ENCODE results near the gene MICU1.
"Not testable (repeated sequence)": the region's sequence is repeated elsewhere in the genome, so short reads cannot be mapped to it uniquely, and the experiment has no call there.

MICU1 gene

GRCh38 chr10:72356987-72357386 is 268.9 kb downstream of the MICU1 start:
- DNase-seq (ENCODE audit: low spot score in 2 of 2): no peak
- H3K4me1 Mint-ChIP-seq: peaks cover 25% of the 10 kb centered on the region
- H3K9me3 Mint-ChIP-seq: no peaks in the 10 kb centered on the region
- no peak overlapping the region for H3K27ac Mint-ChIP-seq
- no peak for ATAC-seq
- H3K36me3 Mint-ChIP-seq: peaks cover 16% of the 10 kb centered on the region
- H3K4me3 Mint-ChIP-seq: no peak overlapping the region

GRCh38 chr10:72356115-72356514 is 269.8 kb downstream of the MICU1 start:
- DNase-seq (ENCODE audit: low spot score in 2 of 2) (no peak), ATAC-seq (no peak)
- H3K4me1 Mint-ChIP-seq: peaks cover 34% of the 10 kb centered on the region
- H3K36me3 Mint-ChIP-seq: peaks cover 16% of the 10 kb centered on the region
- H3K9me3 Mint-ChIP-seq: no peaks in the 10 kb centered on the region
- no peak overlapping the region for H3K27ac Mint-ChIP-seq
- H3K4me3 Mint-ChIP-seq: no peak overlapping the region

- H3K4me3 Mint-ChIP-seq: peak overlapping the region; percentile 91
- ATAC-seq (no peak), DNase-seq (ENCODE audit: low spot score in 2 of 2) (no peak)
- H3K36me3 Mint-ChIP-seq: peaks cover 24% of the 10 kb centered on the region
- H3K9me3 Mint-ChIP-seq: no peaks in the 10 kb centered on the region
- H3K4me1 Mint-ChIP-seq: peaks cover 43% of the 10 kb centered on the region
- H3K27ac Mint-ChIP-seq: peak overlapping the region; percentile 95
Observed at GRCh38 chr10:72355214-72355555, 270.7 kb downstream of the MICU1 start.

GRCh38 chr10:72354356-72355213 is 271.3 kb downstream of the MICU1 start, which contains the start of gene DNAJB12:
TSS of gene DNAJB12 (minus strand) at chr10:72354919. CDS start at chr10:72354897, 22 bp downstream.
- Mint-ChIP-seq H3K27ac (peak within 1 kb of the TSS; percentile 95), H3K4me3 (peak within 1 kb of the TSS; percentile 91), H3K4me1 (peaks cover 46% of the 10 kb centered on the region), H3K36me3 (peaks cover 30% of the 10 kb centered on the region), H3K9me3 (no peaks in the 10 kb centered on the region)
- peak; percentile 91 for ATAC-seq
- peak; percentile 87 to 95 for DNase-seq (ENCODE audit: low spot score in 2 of 2)

- peak overlapping the region; percentile 95 for H3K27ac Mint-ChIP-seq
- DNase-seq (ENCODE audit: low spot score in 2 of 2): no peak
- H3K36me3 Mint-ChIP-seq: peaks cover 35% of the 10 kb centered on the region
- no peak for ATAC-seq
- H3K4me3 Mint-ChIP-seq: peak overlapping the region; percentile 91
- peaks cover 52% of the 10 kb centered on the region for H3K4me1 Mint-ChIP-seq
- H3K9me3 Mint-ChIP-seq: no peaks in the 10 kb centered on the region
Observed at GRCh38 chr10:72353965-72354355, 271.9 kb downstream of the MICU1 start.

- Mint-ChIP-seq H3K36me3 (peaks cover 41% of the 10 kb centered on the region), H3K9me3 (no peaks in the 10 kb centered on the region), H3K27ac (peak overlapping the region; percentile 95), H3K4me1 (peaks cover 57% of the 10 kb centered on the region), H3K4me3 (peak overlapping the region; percentile 91)
- no peak for DNase-seq (ENCODE audit: low spot score in 2 of 2)
- ATAC-seq: no peak
Observed at GRCh38 chr10:72353028-72353964, 272.6 kb downstream of the MICU1 start.

- DNase-seq (ENCODE audit: low spot score in 2 of 2) (no peak), ATAC-seq (no peak)
- peak overlapping the region; percentile 60 for H3K27ac Mint-ChIP-seq
- H3K4me3 Mint-ChIP-seq: no peak overlapping the region
- no peaks in the 10 kb centered on the region for H3K9me3 Mint-ChIP-seq
- H3K36me3 Mint-ChIP-seq: peaks cover 42% of the 10 kb centered on the region
- peaks cover 57% of the 10 kb centered on the region for H3K4me1 Mint-ChIP-seq
Observed at GRCh38 chr10:72351479-72351878, 274.4 kb downstream of the MICU1 start.

GRCh38 chr10:72349438-72349837 is 276.4 kb downstream of the MICU1 start:
- peaks cover 55% of the 10 kb centered on the region for H3K4me1 Mint-ChIP-seq
- peak overlapping the region; percentile 82 for H3K27ac Mint-ChIP-seq
- DNase-seq (ENCODE audit: low spot score in 2 of 2): no peak
- peaks cover 43% of the 10 kb centered on the region for H3K36me3 Mint-ChIP-seq
- no peak for ATAC-seq
- no peaks in the 10 kb centered on the region for H3K9me3 Mint-ChIP-seq
- H3K4me3 Mint-ChIP-seq: no peak overlapping the region

GRCh38 chr10:72348282-72348681 is 277.6 kb downstream of the MICU1 start:
- Mint-ChIP-seq H3K4me3 (no peak overlapping the region), H3K36me3 (peaks cover 38% of the 10 kb centered on the region), H3K9me3 (no peaks in the 10 kb centered on the region), H3K27ac (no peak overlapping the region), H3K4me1 (peaks cover 52% of the 10 kb centered on the region)
- no peak for ATAC-seq
- no peak for DNase-seq (ENCODE audit: low spot score in 2 of 2)

GRCh38 chr10:72346117-72346516 is 279.8 kb downstream of the MICU1 start:
- not testable (repeated sequence) for H3K9me3 Mint-ChIP-seq; DNase-seq (ENCODE audit: low spot score in 2 of 2); H3K27ac Mint-ChIP-seq; H3K4me3 Mint-ChIP-seq; ATAC-seq
- Mint-ChIP-seq H3K4me1 (peaks cover 46% of the 10 kb centered on the region), H3K36me3 (peaks cover 49% of the 10 kb centered on the region)

- ATAC-seq: peak; percentile 73
- peaks cover 47% of the 10 kb centered on the region for H3K4me1 Mint-ChIP-seq
- peak overlapping the region; percentile 78 for H3K27ac Mint-ChIP-seq
- peaks cover 50% of the 10 kb centered on the region for H3K36me3 Mint-ChIP-seq
- no peaks in the 10 kb centered on the region for H3K9me3 Mint-ChIP-seq
- H3K4me3 Mint-ChIP-seq: peak overlapping the region; percentile 13
- DNase-seq (ENCODE audit: low spot score in 2 of 2): no peak
Observed at GRCh38 chr10:72344932-72345331, 280.9 kb downstream of the MICU1 start.

GRCh38 chr10:72342911-72343310 is 283.0 kb downstream of the MICU1 start:
- Mint-ChIP-seq H3K9me3 (no peaks in the 10 kb centered on the region), H3K4me1 (peaks cover 34% of the 10 kb centered on the region), H3K4me3 (no peak overlapping the region), H3K27ac (peak overlapping the region; percentile 68), H3K36me3 (peaks cover 55% of the 10 kb centered on the region)
- ATAC-seq (no peak), DNase-seq (ENCODE audit: low spot score in 2 of 2) (no peak)

GRCh38 chr10:72340510-72341261 is 285.2 kb downstream of the MICU1 start:
- DNase-seq (ENCODE audit: low spot score in 2 of 2): peak; percentile 85 to 92
- peak overlapping the region; percentile 60 for H3K27ac Mint-ChIP-seq
- no peaks in the 10 kb centered on the region for H3K9me3 Mint-ChIP-seq
- peak overlapping the region; percentile 10 for H3K4me3 Mint-ChIP-seq
- ATAC-seq: peak; percentile 57
- H3K4me1 Mint-ChIP-seq: peaks cover 56% of the 10 kb centered on the region
- H3K36me3 Mint-ChIP-seq: peaks cover 74% of the 10 kb centered on the region

- no peak overlapping the region for H3K27ac Mint-ChIP-seq
- no peak for DNase-seq (ENCODE audit: low spot score in 2 of 2)
- H3K9me3 Mint-ChIP-seq: no peaks in the 10 kb centered on the region
- H3K4me3 Mint-ChIP-seq: no peak overlapping the region
- no peak for ATAC-seq
- peaks cover 73% of the 10 kb centered on the region for H3K4me1 Mint-ChIP-seq
- peaks cover 87% of the 10 kb centered on the region for H3K36me3 Mint-ChIP-seq
Observed at GRCh38 chr10:72338180-72338579, 287.7 kb downstream of the MICU1 start.

GRCh38 chr10:72337722-72338121 is 288.2 kb downstream of the MICU1 start:
- peaks cover 89% of the 10 kb centered on the region for H3K36me3 Mint-ChIP-seq
- H3K27ac Mint-ChIP-seq: no peak overlapping the region
- DNase-seq (ENCODE audit: low spot score in 2 of 2): no peak
- no peak overlapping the region for H3K4me3 Mint-ChIP-seq
- H3K9me3 Mint-ChIP-seq: no peaks in the 10 kb centered on the region
- ATAC-seq: no peak
- H3K4me1 Mint-ChIP-seq: peaks cover 74% of the 10 kb centered on the region
